Stomach (tissue), 9 donors: ENCODE measurements around the gene REV3L. TPM values are rescaled to one million over a fixed set of nuclear protein-coding genes. Genes with fewer than 3 reads are reported as not detected.

Experiments used
- DNase-seq, 2 donors: peaks; one replicate each; pipeline versions ENCODE4 v3.0.0 to v3.0.0-alpha.2; 2013 to 2019
- H3K27ac ChIP-seq, 5 donors: fragments of 200-600 bp in 4 of 5; sonication (generic) in 4 of 5; one replicate each; pipeline ENCODE4 v1.5.1; 2013 to 2019; ENCODE audit warnings: mild to moderate bottlenecking in 1 of 5, moderate library complexity in 1 of 5
- H3K27me3 ChIP-seq, 3 donors: fragments of 200-600 bp; sonication (generic); one replicate each; pipeline ENCODE4 v1.5.1; 2017 to 2019; ENCODE audit warnings: mixed run types in 1 of 3
- H3K36me3 ChIP-seq, 4 donors: fragments of 200-600 bp; sonication (generic); 1 replicate in 3 of 4; 2 replicates in 1 of 4; pipeline ENCODE4 v1.5.1; 2016 to 2019
- H3K4me1 ChIP-seq, 4 donors: fragments of 200-600 bp; sonication (generic); one replicate each; pipeline ENCODE4 v1.5.1; 2016 to 2019
- H3K4me3 ChIP-seq, 4 donors: fragments of 200-600 bp; sonication (generic) in 3 of 4; one replicate each; pipeline ENCODE4 v1.5.1; 2016 to 2019; ENCODE audit warnings: mild to moderate bottlenecking in 1 of 4
- H3K9me3 ChIP-seq, 4 donors: fragments of 200-600 bp; sonication (generic); one replicate each; pipeline ENCODE4 v1.5.1; 2016 to 2019
- EP300 ChIP-seq: sonication (generic); formaldehyde crosslinking; IDR thresholded peaks from one replicate; pipeline ENCODE4 v1.6.1; 2017; ENCODE audit warnings: antibody characterized with exemption
- POLR2A ChIP-seq, 4 donors: fragments of 450-650 bp; IDR thresholded peaks; one replicate each; pipeline ENCODE4 v1.6.1; 2016; ENCODE audit warnings: antibody characterized with exemption in 4 of 4, control low read depth in 2 of 4, mild to moderate bottlenecking in 1 of 4, moderate library complexity in 1 of 4
- POLR2AphosphoS5 ChIP-seq, 3 donors: sonication (generic); formaldehyde crosslinking; IDR thresholded peaks; one replicate each; pipeline ENCODE4 v1.6.1; 2016; ENCODE audit warnings: antibody characterized with exemption in 3 of 3
- WGBS, 5 donors: extraction: QIAGEN DNeasy Blood & Tissue Kit in 3 of 5; methylation state at CpG; one replicate each; pipeline versions ENCODE4 v1.1.5 to v1.1.7; 2013 to 2018; 5-methylcytosine and 5-hydroxymethylcytosine counted together
- intact Hi-C: fragments of 100-400 bp; cut with DNase I; formaldehyde crosslinking; loops from one replicate; pipeline ENCODE4 v1.15.1; 2023; ENCODE audit warnings: low total_unique reads
- polyA plus RNA-seq, 3 donors: library from polyadenylated mRNA; stranded (reverse); fragments of 200-250 nt; gene quantifications; one replicate each; pipeline ENCODE4 v1.2.3, GENCODE V29; 2013
- total RNA-seq, 5 donors: library from RNA; depleted of rRNA; stranded (reverse); fragments of >200 nt; gene quantifications; one replicate each; pipeline versions ENCODE4 v1.1.0 to v1.2.3, GENCODE V29; 2014 to 2016
- TF ChIP-seq, protein P1 (sequence below), 7 experiments: fragments of 450-650 bp in 4 of 7; fragments of 200-600 bp in 3 of 7; sonication (generic) in 3 of 7; IDR thresholded peaks; one replicate each; pipeline ENCODE4 v1.5.1; 2016 to 2019; ENCODE audit warnings: antibody characterized with exemption in 7 of 7, control low read depth in 2 of 7, mild to moderate bottlenecking in 1 of 7
- donor health status: healthy with polysubstance abuse.
- donor health status: Bipolar disorder and iron deficiency.
- donor health status: healthy.

The REV3L gene
- total and polyA plus RNA-seq, 8 donors = 9.0 to 170 (median 28.3) TPM

- WGBS, 5 donors = 51 to 64% (median 54%) methylated on average over 4 of the region's 4 CpGs
- peaks cover 0 to 7% (median 2%) of the 10 kb centered on the region in 4 donors for H3K36me3 ChIP-seq
- no peaks in the 10 kb centered on the region for H3K27me3 ChIP-seq
- H3K27ac ChIP-seq = no peak overlapping the region
- TF ChIP-seq, protein P1, sequence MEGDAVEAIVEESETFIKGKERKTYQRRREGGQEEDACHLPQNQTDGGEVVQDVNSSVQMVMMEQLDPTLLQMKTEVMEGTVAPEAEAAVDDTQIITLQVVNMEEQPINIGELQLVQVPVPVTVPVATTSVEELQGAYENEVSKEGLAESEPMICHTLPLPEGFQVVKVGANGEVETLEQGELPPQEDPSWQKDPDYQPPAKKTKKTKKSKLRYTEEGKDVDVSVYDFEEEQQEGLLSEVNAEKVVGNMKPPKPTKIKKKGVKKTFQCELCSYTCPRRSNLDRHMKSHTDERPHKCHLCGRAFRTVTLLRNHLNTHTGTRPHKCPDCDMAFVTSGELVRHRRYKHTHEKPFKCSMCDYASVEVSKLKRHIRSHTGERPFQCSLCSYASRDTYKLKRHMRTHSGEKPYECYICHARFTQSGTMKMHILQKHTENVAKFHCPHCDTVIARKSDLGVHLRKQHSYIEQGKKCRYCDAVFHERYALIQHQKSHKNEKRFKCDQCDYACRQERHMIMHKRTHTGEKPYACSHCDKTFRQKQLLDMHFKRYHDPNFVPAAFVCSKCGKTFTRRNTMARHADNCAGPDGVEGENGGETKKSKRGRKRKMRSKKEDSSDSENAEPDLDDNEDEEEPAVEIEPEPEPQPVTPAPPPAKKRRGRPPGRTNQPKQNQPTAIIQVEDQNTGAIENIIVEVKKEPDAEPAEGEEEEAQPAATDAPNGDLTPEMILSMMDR (IDR thresholded peaks at IDR 0.05) = no peak
- no peak for TF ChIP-seq POLR2AphosphoS5 (IDR thresholded peaks at IDR 0.05)
- no peak for TF ChIP-seq POLR2A (IDR thresholded peaks at IDR 0.05)
- H3K9me3 ChIP-seq = no peaks in the 10 kb centered on the region
- DNase-seq = no peak
- H3K4me3 ChIP-seq = no peak overlapping the region
- peaks cover 11 to 53% (median 32%) of the 10 kb centered on the region in 4 donors for H3K4me1 ChIP-seq
- intact Hi-C loops = no loop called here
These were observed 8.9 kb downstream of the REV3L start for GRCh38 chr6:111474106-111474505.

GRCh38 chr6:111472933-111473435, 10.0 kb downstream of the REV3L start:
- Histone ChIP-seq H3K27me3 (no peaks in the 10 kb centered on the region), H3K36me3 (peaks cover 0 to 7% (median 2%) of the 10 kb centered on the region in 4 donors), H3K4me1 (peaks cover 8 to 45% (median 28%) of the 10 kb centered on the region in 4 donors), H3K4me3 (no peak overlapping the region), H3K9me3 (no peaks in the 10 kb centered on the region), H3K27ac (no peak overlapping the region)
- 94 to 98% (median 97%) methylated on average over 2 of the region's 2 CpGs for WGBS, 5 donors
- TF ChIP-seq POLR2AphosphoS5 (IDR thresholded peaks at IDR 0.05) (no peak), POLR2A (IDR thresholded peaks at IDR 0.05) (no peak), EP300 (no peak)
- TF ChIP-seq, protein P1 (IDR thresholded peaks at IDR 0.05) = no peak
- intact Hi-C loops = no loop called here
- no peak for DNase-seq

DNA sequence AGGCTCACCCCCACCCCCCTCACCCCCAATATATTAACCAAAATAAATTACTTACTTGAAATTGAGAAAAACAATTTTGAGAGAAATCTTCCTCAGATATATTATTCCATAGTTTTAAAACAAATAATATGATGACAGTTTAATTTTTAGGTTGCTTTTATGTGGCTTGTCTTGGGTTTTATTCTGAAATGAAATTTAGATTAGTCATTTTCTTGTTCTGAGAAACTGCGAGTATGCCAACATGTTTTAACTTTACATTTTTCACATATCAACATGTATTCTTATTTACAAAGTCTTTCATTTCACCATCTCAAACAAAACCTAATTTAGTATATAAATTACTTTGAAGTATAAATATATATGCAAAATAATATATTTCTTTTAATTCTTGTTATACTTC, 11.1 kb downstream of the REV3L start:
- WGBS, 5 donors = 71 to 95% (median 87%) methylated on average over 1 of the region's 1 CpG
- Histone ChIP-seq H3K9me3 (no peaks in the 10 kb centered on the region), H3K4me3 (no peak overlapping the region)

DNA sequence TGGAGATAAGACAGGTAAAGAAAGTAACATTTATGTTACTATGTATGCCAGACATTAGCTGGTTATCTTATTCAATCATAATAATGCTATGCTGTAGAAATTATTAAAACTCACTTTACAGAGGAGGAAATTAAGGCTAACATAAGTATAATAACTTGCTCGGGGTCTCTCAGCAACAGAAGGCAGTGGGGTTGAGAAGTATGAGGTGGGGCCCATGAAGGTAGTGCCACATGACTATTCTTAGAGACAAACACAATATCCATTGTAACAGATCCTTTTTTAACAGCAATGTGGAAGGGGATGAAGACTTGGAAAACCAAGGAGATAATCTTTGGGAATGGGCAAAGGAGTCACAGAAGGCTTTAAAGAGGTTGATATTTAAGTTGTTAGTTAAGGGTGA, 11.5 kb downstream of the REV3L start:
- H3K4me1 ChIP-seq = peaks cover 0 to 32% (median 17%) of the 10 kb centered on the region in 4 donors
- no peak for DNase-seq
- no peak overlapping the region for H3K27ac ChIP-seq
- intact Hi-C loops = no loop called here
- H3K9me3 ChIP-seq = no peaks in the 10 kb centered on the region
- H3K36me3 ChIP-seq = peaks cover 0 to 7% (median 2%) of the 10 kb centered on the region in 4 donors
- H3K4me3 ChIP-seq = no peak overlapping the region
- TF ChIP-seq EP300 = no peak
- no peak for TF ChIP-seq POLR2AphosphoS5 (IDR thresholded peaks at IDR 0.05)
- TF ChIP-seq, protein P1 (IDR thresholded peaks at IDR 0.05) = no peak
- TF ChIP-seq POLR2A (IDR thresholded peaks at IDR 0.05) = no peak
- WGBS, 5 donors = 41 to 95% (median 59%) methylated on average over 1 of the region's 1 CpG
- H3K27me3 ChIP-seq = no peaks in the 10 kb centered on the region

More for the DNA sequence above, 11.1 kb downstream of the REV3L start:
- TF ChIP-seq POLR2A (IDR thresholded peaks at IDR 0.05) = no peak
- TF ChIP-seq EP300 = no peak
- TF ChIP-seq, protein P1 (IDR thresholded peaks at IDR 0.05) = no peak
- no peak for TF ChIP-seq POLR2AphosphoS5 (IDR thresholded peaks at IDR 0.05)
- no peaks in the 10 kb centered on the region for H3K27me3 ChIP-seq
- intact Hi-C loops = no loop called here
- H3K4me1 ChIP-seq = peaks cover 0 to 35% (median 18%) of the 10 kb centered on the region in 4 donors
- no peak for DNase-seq
- H3K36me3 ChIP-seq = peaks cover 0 to 7% (median 2%) of the 10 kb centered on the region in 4 donors
- H3K27ac ChIP-seq = no peak overlapping the region
